Smooth muscle cell (in vitro differentiated cells): ENCODE data around the gene SLC66A2. TPM values are rescaled to one million over a fixed set of nuclear protein-coding genes. Genes with fewer than 3 reads are reported as not detected.

Experiments used
- DNase-seq: peaks from one replicate; lab custom pipeline; 2025; ENCODE audit not compliant: unreplicated experiment; lab: John Stamatoyannopoulos, UW
- H2AFZ ChIP-seq: fragments of 200-600 bp; sonication (generic); 2 replicates; pipeline ENCODE4 v1.6.0; 2016; ENCODE audit warnings: antibody characterized with exemption, low read depth, mild to moderate bottlenecking
- H3F3A ChIP-seq: fragments of 200-600 bp; sonication (generic); 2 replicates; pipeline ENCODE4 v1.6.0; 2017; ENCODE audit warnings: antibody characterized with exemption, low read depth
- H3K27ac ChIP-seq: fragments of 200-600 bp; sonication (generic); 2 replicates; pipeline ENCODE4 v1.5.1; 2016; ENCODE audit warnings: low read depth, mild to moderate bottlenecking
- H3K27me3 ChIP-seq: fragments of 200-600 bp; sonication (generic); 2 replicates; pipeline ENCODE4 v1.6.1; 2016; ENCODE audit warnings: low read depth, mild to moderate bottlenecking
- H3K36me3 ChIP-seq: fragments of 200-600 bp; sonication (generic); 2 replicates; pipeline ENCODE4 v1.5.1; 2016; ENCODE audit warnings: low read depth
- H3K4me1 ChIP-seq: fragments of 200-600 bp; sonication (generic); 2 replicates; pipeline ENCODE4 v1.5.1; 2016; ENCODE audit warnings: low read depth
- H3K4me2 ChIP-seq: fragments of 200-600 bp; sonication (generic); 2 replicates; pipeline ENCODE4 v1.6.0; 2016; ENCODE audit warnings: mild to moderate bottlenecking
- H3K4me3 ChIP-seq: fragments of 200-600 bp; sonication (generic); 2 replicates; pipeline ENCODE4 v1.5.1; 2016; ENCODE audit warnings: mild to moderate bottlenecking
- H3K79me2 ChIP-seq: fragments of 200-600 bp; sonication (generic); 2 replicates; pipeline ENCODE4 v1.6.0; 2016; ENCODE audit warnings: low read depth, mild to moderate bottlenecking
- H3K9ac ChIP-seq: fragments of 200-600 bp; sonication (generic); 2 replicates; pipeline ENCODE4 v1.6.0; 2016; ENCODE audit warnings: low read depth
- H3K9me3 ChIP-seq: fragments of 200-600 bp; sonication (generic); replicated peaks from 2 replicates; pipeline ENCODE4 v1.5.1; 2016; ENCODE audit warnings: low read depth
- H4K20me1 ChIP-seq: fragments of 200-600 bp; sonication (generic); 2 replicates; pipeline ENCODE4 v1.6.0; 2016; ENCODE audit warnings: low read depth
- WGBS: methylation state at CpG from one replicate; pipeline ENCODE4 v1.1.7; 2016; ENCODE audit warnings: low lambda C conversion rate; 5-methylcytosine and 5-hydroxymethylcytosine counted together
- polyA plus RNA-seq: library from polyadenylated mRNA; unstranded; fragments of >200 nt; fragmentation: Nextera tagmentation; extraction: Ambion mirVana; gene quantifications from 2 replicates; pipeline ENCODE4 v1.2.1, GENCODE V29; 2016
- total RNA-seq: library from RNA; depleted of rRNA; stranded (reverse); fragments of >200 nt; gene quantifications from 2 replicates; pipeline ENCODE4 v1.2.3, GENCODE V29; 2014
- TF ChIP-seq, protein P1 (sequence below): fragments of 200-600 bp; sonication (generic); IDR thresholded peaks from 2 replicates; pipeline ENCODE4 v1.5.1; 2017; ENCODE audit warnings: borderline replicate concordance, mild to moderate bottlenecking, antibody characterized with exemption; ENCODE audit not compliant: insufficient read depth, poor library complexity, severe bottlenecking

The SLC66A2 gene
- total and polyA plus RNA-seq, 2 experiments from 2014 or later = 23.6 to 37.9 TPM

DNA sequence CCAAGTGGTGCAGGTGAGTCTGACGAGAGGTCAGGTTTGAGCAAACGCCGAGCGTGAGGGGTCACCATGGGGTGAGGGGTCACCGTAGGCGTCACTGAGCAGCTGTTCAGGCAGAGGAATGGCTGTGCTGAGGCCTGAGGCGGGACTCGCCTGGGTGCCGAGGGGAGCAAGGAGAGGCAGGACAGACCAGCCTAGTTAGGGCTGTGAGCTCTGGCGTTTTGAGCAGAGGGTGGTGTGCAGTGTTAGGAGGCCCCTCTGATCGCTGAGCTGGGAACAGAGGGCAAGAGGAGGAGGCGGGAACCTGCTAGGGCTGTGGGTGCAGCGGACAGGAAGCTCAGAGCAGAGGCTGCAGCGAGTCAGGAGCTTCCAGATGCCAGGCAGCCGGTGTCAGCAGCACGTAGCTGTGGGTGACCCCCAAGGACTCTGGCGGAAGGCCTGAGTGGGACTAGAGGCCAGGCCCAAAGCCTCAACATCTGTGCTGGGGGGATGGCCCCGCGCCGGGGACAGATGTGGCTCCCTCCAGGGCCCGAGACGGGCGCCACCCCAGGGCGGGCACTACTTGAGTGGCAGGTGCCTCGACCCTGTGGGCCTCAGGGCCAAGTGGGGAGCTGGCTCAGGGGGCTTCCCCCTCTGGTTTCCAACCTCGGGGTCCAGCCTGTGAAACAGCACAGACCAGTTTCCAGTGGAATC lies 98.0 kb downstream of the SLC66A2 start:
- Histone ChIP-seq H3F3A (no peaks in the 10 kb centered on the region), H3K27ac (no peak overlapping the region), H2AFZ (no peak overlapping the region), H3K9ac (no peak overlapping the region), H3K4me2 (no peak overlapping the region), H3K27me3 (no peaks in the 10 kb centered on the region), H3K4me1 (no peaks in the 10 kb centered on the region), H3K9me3 (no peaks in the 10 kb centered on the region), H4K20me1 (no peaks in the 10 kb centered on the region), H3K36me3 (no peaks in the 10 kb centered on the region), H3K4me3 (no peak overlapping the region), H3K79me2 (no peaks in the 10 kb centered on the region)
- WGBS = 81% methylated on average over 26 of the region's 26 CpGs
- DNase-seq = no peak
- TF ChIP-seq, protein P1, sequence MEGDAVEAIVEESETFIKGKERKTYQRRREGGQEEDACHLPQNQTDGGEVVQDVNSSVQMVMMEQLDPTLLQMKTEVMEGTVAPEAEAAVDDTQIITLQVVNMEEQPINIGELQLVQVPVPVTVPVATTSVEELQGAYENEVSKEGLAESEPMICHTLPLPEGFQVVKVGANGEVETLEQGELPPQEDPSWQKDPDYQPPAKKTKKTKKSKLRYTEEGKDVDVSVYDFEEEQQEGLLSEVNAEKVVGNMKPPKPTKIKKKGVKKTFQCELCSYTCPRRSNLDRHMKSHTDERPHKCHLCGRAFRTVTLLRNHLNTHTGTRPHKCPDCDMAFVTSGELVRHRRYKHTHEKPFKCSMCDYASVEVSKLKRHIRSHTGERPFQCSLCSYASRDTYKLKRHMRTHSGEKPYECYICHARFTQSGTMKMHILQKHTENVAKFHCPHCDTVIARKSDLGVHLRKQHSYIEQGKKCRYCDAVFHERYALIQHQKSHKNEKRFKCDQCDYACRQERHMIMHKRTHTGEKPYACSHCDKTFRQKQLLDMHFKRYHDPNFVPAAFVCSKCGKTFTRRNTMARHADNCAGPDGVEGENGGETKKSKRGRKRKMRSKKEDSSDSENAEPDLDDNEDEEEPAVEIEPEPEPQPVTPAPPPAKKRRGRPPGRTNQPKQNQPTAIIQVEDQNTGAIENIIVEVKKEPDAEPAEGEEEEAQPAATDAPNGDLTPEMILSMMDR = no peak

DNA sequence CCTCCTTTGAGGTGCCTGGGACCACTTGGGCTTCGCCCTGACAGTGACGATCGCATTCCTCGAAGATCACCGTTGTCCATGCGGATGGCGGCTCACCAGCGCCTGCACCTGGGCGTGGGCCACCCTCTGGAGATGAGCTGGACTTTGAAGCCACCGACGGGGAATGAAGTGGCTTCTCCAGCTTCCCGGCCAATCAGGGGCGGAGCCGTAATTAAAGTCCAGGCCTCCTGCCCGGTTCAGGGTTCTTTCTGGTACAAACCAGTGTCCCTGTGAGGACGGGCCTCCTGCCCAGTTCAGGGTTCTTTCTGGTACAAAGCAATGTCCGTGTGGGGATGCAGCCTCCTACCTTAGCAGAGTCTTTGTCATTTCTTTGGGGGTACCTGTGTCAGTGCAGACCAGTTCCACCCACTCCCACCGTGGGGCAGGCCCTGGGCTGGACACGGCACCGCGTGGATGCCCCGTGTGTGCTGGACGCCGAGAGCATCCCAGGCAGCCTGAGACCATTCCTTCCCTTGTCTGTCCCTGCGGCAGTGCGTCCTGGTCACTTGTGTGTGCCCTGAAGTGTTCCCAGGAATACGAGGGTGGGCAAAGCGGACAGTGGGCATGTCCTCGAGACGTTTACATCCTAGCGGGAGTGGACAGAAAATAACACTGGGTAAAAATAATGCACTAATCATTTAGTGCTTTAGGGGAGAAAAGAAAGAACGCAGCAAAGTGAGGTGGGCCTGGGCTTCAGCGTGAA lies 98.7 kb downstream of the SLC66A2 start:
- H3K4me1 ChIP-seq = no peaks in the 10 kb centered on the region
- no peak overlapping the region for H2AFZ ChIP-seq
- H3F3A ChIP-seq = no peaks in the 10 kb centered on the region
- H3K4me3 ChIP-seq = no peak overlapping the region
- 89% methylated on average over 33 of the region's 33 CpGs for WGBS
- H3K9ac ChIP-seq = no peak overlapping the region
- H3K36me3 ChIP-seq = no peaks in the 10 kb centered on the region
- no peak for DNase-seq
- no peaks in the 10 kb centered on the region for H3K27me3 ChIP-seq
- no peak overlapping the region for H3K4me2 ChIP-seq
- TF ChIP-seq, protein P1 = no peak
- no peak overlapping the region for H3K27ac ChIP-seq
- no peaks in the 10 kb centered on the region for H3K79me2 ChIP-seq
- no peaks in the 10 kb centered on the region for H4K20me1 ChIP-seq
- H3K9me3 ChIP-seq = no peaks in the 10 kb centered on the region

Other genes with a start within 250 kb of the SLC66A2 start
- gene KCNG2, start 153.7 kb downstream of the SLC66A2 start, total RNA-seq = not detected in 2 replicates
- 0.17 and 0.34 TPM in 2 replicates for gene KCNG2, start 153.7 kb downstream of the SLC66A2 start, polyA plus RNA-seq
- 11.8 and 24.6 TPM in 2 replicates for gene HSBP1L1, start 13.0 kb upstream of the SLC66A2 start, total RNA-seq
- 12.4 and 23.5 TPM in 2 replicates for gene HSBP1L1, start 13.0 kb upstream of the SLC66A2 start, polyA plus RNA-seq
- gene TXNL4A, start 36.9 kb upstream of the SLC66A2 start, total RNA-seq = 61.1 and 62.2 TPM in 2 replicates
- 243 and 254 TPM in 2 replicates for gene TXNL4A, start 36.9 kb upstream of the SLC66A2 start, polyA plus RNA-seq
- gene RBFA, start 82.8 kb upstream of the SLC66A2 start, total RNA-seq = 15.0 and 16.3 TPM in 2 replicates
- 15.5 and 15.7 TPM in 2 replicates for gene RBFA, start 82.8 kb upstream of the SLC66A2 start, polyA plus RNA-seq
- 24.2 and 28.3 TPM in 2 replicates for gene ADNP2, start 157.6 kb upstream of the SLC66A2 start, total RNA-seq
- 9.1 and 11.0 TPM in 2 replicates for gene ADNP2, start 157.6 kb upstream of the SLC66A2 start, polyA plus RNA-seq